Adrenal gland (tissue), 12 donors: Measurements from ENCODE around the gene TUBE1. TPM values are rescaled to one million over a fixed set of nuclear protein-coding genes. Genes with fewer than 3 reads are reported as not detected.
"Not testable (repeated sequence)": the region's sequence is repeated elsewhere in the genome, so short reads cannot be mapped to it uniquely, and the experiment has no call there.

Experiments
- DNase-seq, 7 donors: peaks; one replicate each; pipeline ENCODE4 v3.0.0-alpha.2; 2019 to 2020
- H3K27ac ChIP-seq, 5 donors: fragments of 200-600 bp; sonication (generic) in 4 of 5; 1 replicate in 3 of 5; 2 replicates in 2 of 5; pipeline versions ENCODE4 v1.5.1 to v1.8.0; 2016 to 2020; ENCODE audit warnings: mild to moderate bottlenecking in 1 of 5
- H3K27me3 ChIP-seq: fragments of 200-600 bp; 2 replicates; pipeline ENCODE4 v1.8.0; 2021
- H3K36me3 ChIP-seq, 2 donors: fragments of 200-600 bp; replicated peaks in 1 of 2; 1 replicate in 1 of 2; 2 replicates in 1 of 2; pipeline versions ENCODE4 v1.5.1 to v1.8.0; 2018 to 2022
- H3K4me1 ChIP-seq, 2 donors: fragments of 200-600 bp; replicated peaks in 1 of 2; 1 replicate in 1 of 2; 2 replicates in 1 of 2; pipeline versions ENCODE4 v1.5.1 to v1.8.0; 2018 to 2021
- H3K4me3 ChIP-seq, 4 donors: fragments of 200-600 bp; sonication (generic) in 3 of 4; one replicate each; pipeline ENCODE4 v1.5.1; 2016 to 2018
- H3K9me3 ChIP-seq, 3 donors: fragments of 200-600 bp; sonication (generic) in 1 of 3; replicated peaks in 1 of 3; 1 replicate in 2 of 3; 2 replicates in 1 of 3; pipeline versions ENCODE4 v1.5.1 to v1.8.0; 2016 to 2021
- POLR2A ChIP-seq, 2 donors: fragments of 450-650 bp; IDR thresholded peaks; one replicate each; pipeline ENCODE4 v1.6.1; 2017; ENCODE audit warnings: antibody characterized with exemption in 2 of 2, mild to moderate bottlenecking in 2 of 2, moderate library complexity in 1 of 2
- WGBS, 4 donors: extraction: QIAGEN DNeasy Blood & Tissue Kit in 2 of 4; methylation state at CpG; one replicate each; pipeline versions ENCODE4 v1.1.5 to v1.1.7; 2013 to 2017; 5-methylcytosine and 5-hydroxymethylcytosine counted together
- intact Hi-C, 2 donors: fragments of 100-400 bp; cut with DNase I; formaldehyde crosslinking; loops; one replicate each; pipeline versions ENCODE4 v1.14.1 to v1.15.0; 2022 to 2023
- polyA plus RNA-seq, 3 donors: library from polyadenylated mRNA; stranded (reverse); fragments of 200-250 nt in 2 of 3; fragments of 350-450 nt in 1 of 3; fragmentation: Illumina TruSeq in 1 of 3; extraction: RNeasy Lipid Tissue Mini Kit (QIAGEN cat#74804) in 1 of 3; gene quantifications; one replicate each; pipeline ENCODE4 v1.2.3, GENCODE V29; 2013 to 2014
- total RNA-seq, 9 donors: library from RNA; depleted of rRNA in 4 of 9; stranded (reverse); fragments of >200 nt in 4 of 9; fragments of 120-200 nt in 1 of 9; fragmentation: NEBNext Ultra II Directional in 1 of 9; extraction: Animal tissue kit (Norgen Biotek cat#: 25700) in 1 of 9; gene quantifications; one replicate each; pipeline versions ENCODE4 v1.1.0 to v1.2.4, GENCODE V29; 2013 to 2023
- TF ChIP-seq, protein P1 (sequence below), 6 experiments: fragments of 450-650 bp in 4 of 6; fragments of 200-600 bp in 2 of 6; sonication (generic) in 1 of 6; IDR thresholded peaks; 1 replicate in 5 of 6; 2 replicates in 1 of 6; pipeline versions ENCODE4 v1.5.1 to v1.8.0; 2016 to 2021; ENCODE audit warnings: antibody characterized with exemption in 6 of 6, mild to moderate bottlenecking in 2 of 6, moderate library complexity in 1 of 6
- donor health status: healthy with polysubstance abuse.
- donor health status: Bipolar disorder and iron deficiency.
- donor health status: DM: yes; HTN: yes; CAD: no.
- donor health status: DM: no; HTN: no; CAD: no.
- donor health status: DM: no; HTN: no; CAD: no.
- donor health status: DM: yes; HTN: yes; CAD: no.

The TUBE1 gene
- total and polyA plus RNA-seq, 12 donors = 11.1 to 50.0 (median 19.6) TPM

GRCh38 chr6:112058243-112059032 lies 28.8 kb downstream of the TUBE1 start:
- Histone ChIP-seq H3K9me3 (no peaks in the 10 kb centered on the region), H3K27me3 (no peaks in the 10 kb centered on the region), H3K4me3 (no peak overlapping the region), H3K4me1 (no peaks in the 10 kb centered on the region), H3K36me3 (no peaks in the 10 kb centered on the region), H3K27ac (no peak overlapping the region)
- intact Hi-C loops = no loop called here
- DNase-seq = no peak
- 68 to 76% (median 73%) methylated on average over 4 of the region's 4 CpGs for WGBS, 4 donors
- TF ChIP-seq POLR2A (IDR thresholded peaks at IDR 0.05) = no peak
- TF ChIP-seq, protein P1, sequence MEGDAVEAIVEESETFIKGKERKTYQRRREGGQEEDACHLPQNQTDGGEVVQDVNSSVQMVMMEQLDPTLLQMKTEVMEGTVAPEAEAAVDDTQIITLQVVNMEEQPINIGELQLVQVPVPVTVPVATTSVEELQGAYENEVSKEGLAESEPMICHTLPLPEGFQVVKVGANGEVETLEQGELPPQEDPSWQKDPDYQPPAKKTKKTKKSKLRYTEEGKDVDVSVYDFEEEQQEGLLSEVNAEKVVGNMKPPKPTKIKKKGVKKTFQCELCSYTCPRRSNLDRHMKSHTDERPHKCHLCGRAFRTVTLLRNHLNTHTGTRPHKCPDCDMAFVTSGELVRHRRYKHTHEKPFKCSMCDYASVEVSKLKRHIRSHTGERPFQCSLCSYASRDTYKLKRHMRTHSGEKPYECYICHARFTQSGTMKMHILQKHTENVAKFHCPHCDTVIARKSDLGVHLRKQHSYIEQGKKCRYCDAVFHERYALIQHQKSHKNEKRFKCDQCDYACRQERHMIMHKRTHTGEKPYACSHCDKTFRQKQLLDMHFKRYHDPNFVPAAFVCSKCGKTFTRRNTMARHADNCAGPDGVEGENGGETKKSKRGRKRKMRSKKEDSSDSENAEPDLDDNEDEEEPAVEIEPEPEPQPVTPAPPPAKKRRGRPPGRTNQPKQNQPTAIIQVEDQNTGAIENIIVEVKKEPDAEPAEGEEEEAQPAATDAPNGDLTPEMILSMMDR (IDR thresholded peaks at IDR 0.05) = no peak

DNA sequence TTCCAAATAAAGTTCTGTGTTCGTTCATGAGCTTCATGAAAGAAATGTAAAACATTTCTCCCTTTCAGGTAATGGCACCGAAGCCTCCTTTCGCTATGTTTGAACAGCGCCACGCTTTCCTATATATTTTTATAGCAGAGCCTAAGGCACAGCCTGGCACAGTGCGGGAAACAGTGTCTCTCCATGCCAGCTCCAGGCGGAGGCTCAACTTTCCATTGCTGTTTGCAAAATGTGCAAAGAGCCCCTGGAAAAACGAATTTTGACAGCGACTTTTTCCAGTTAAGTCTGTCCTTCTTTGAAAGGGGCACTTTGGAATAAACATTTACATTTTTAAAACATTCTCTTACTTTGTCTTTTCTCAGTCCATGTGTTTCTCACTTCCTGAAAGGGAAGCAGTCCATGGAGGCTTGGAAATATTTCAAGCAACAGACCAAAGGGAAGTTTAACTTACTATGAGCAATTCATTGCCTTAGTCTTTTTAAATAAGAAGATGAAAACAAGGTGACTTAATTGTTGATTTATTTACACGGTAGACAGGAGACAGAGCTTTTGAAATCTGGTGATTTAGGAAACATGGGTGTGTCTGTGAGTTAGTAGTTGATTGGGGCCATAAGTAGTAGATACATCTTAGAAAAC lies 32.6 kb downstream of the TUBE1 start:
- WGBS, 4 donors = 73 to 89% (median 83%) methylated on average over 10 of the region's 10 CpGs

GRCh38 chr6:112054001-112054400 lies 33.3 kb downstream of the TUBE1 start, which contains the start of gene CCN6:
TSS of gene CCN6 (plus strand) at chr6:112054104. CDS start at chr6:112054358, 254 bp downstream.
- Histone ChIP-seq H3K27me3 (no peaks in the 10 kb centered on the region), H3K9me3 (no peaks in the 10 kb centered on the region), H3K36me3 (no peaks in the 10 kb centered on the region), H3K4me1 (no peaks in the 10 kb centered on the region), H3K27ac (no peak within 1 kb of the TSS), H3K4me3 (no peak within 1 kb of the TSS)
- WGBS, 4 donors = 85 to 91% (median 87%) methylated on average over 12 of the region's 12 CpGs
- intact Hi-C loops = no loop called here
- no peak for DNase-seq
- TF ChIP-seq POLR2A (IDR thresholded peaks at IDR 0.05) = no peak
- TF ChIP-seq, protein P1 (IDR thresholded peaks at IDR 0.05) = no peak

More for the DNA sequence above, 32.6 kb downstream of the TUBE1 start:
- Histone ChIP-seq H3K4me1 (no peaks in the 10 kb centered on the region), H3K27ac (no peak overlapping the region), H3K4me3 (no peak overlapping the region), H3K27me3 (no peaks in the 10 kb centered on the region), H3K36me3 (no peaks in the 10 kb centered on the region), H3K9me3 (no peaks in the 10 kb centered on the region)
- intact Hi-C loops = no loop called here
- DNase-seq = no peak
- TF ChIP-seq, protein P1 (IDR thresholded peaks at IDR 0.05) = no peak
- no peak for TF ChIP-seq POLR2A (IDR thresholded peaks at IDR 0.05)

- H3K4me3 ChIP-seq, intact Hi-C loops, H3K9me3 ChIP-seq, H3K27me3 ChIP-seq, H3K4me1 ChIP-seq, DNase-seq, H3K27ac ChIP-seq, H3K36me3 ChIP-seq: not testable (repeated sequence)
- WGBS, 4 donors = 79 to 92% (median 86%) methylated on average over 4 of the region's 4 CpGs
Measured at GRCh38 chr6:112051251-112051740, 36.0 kb downstream of the TUBE1 start.
